Cardiac septum (tissue), 1 donor: ENCODE measurements around the gene NOL8. TPM values are rescaled to one million over a fixed set of nuclear protein-coding genes. Genes with fewer than 3 reads are reported as not detected.

Source experiments
- DNase-seq: peaks from one replicate; pipeline ENCODE4 v3.0.0-alpha.2; 2020; ENCODE audit warnings: low spot score
- intact Hi-C: fragments of 100-400 bp; cut with DNase I; formaldehyde crosslinking; loops from one replicate; pipeline ENCODE4 v1.14.0; 2022
- long read RNA-seq: library from polyadenylated mRNA; unstranded; transcript quantifications from one replicate; pipeline ENCODE4 v2.0.0, GENCODE V29; 2021
- total RNA-seq: library from RNA; stranded (reverse); fragmentation: NEBNext Ultra II Directional; extraction: Animal tissue kit (Norgen Biotek cat#: 25700); gene quantifications from one replicate; pipeline ENCODE4 v1.2.1, GENCODE V29; 2021
- donor health status: DM: no; HTN: no; CAD: no.

The NOL8 gene
- total RNA-seq, result 15.6 TPM
- long read RNA-seq, partial matches to known transcripts, result 12 of 20 reads
- long read RNA-seq, other reads (novel, unspliced or antisense), result 8 of 20 reads

- intact Hi-C loops, result loop anchor here (5.0 kb wide), 2 partner anchors 33 to 307 kb away; partner anchors contain the start of gene IARS1
- peak; percentile 92 for DNase-seq
Observed at GRCh38 chr9:92325269-92325990, at the start of gene NOL8, which contains the start of gene CENPP. Gene NOL8, minus strand, starts transcription at chr9:92325350. Its CDS starts 1,189 bp downstream, at chr9:92324161. Gene CENPP, plus strand, starts transcription at chr9:92325953.

GRCh38 chr9:92373167-92373566, 48.0 kb upstream of the NOL8 start:
- no peak for DNase-seq
- intact Hi-C loops, result no loop called here

- intact Hi-C loops, result no loop called here
- DNase-seq, result no peak
Observed at GRCh38 chr9:92369075-92369474, 43.9 kb upstream of the NOL8 start.

GRCh38 chr9:92360083-92360482, 34.9 kb upstream of the NOL8 start:
- intact Hi-C loops, result no loop called here

GRCh38 chr9:92359394-92359995, 34.3 kb upstream of the NOL8 start:
- no peak for DNase-seq
- intact Hi-C loops, result no loop called here

More at GRCh38 chr9:92360083-92360482, 34.9 kb upstream of the NOL8 start:
- DNase-seq, result no peak

GRCh38 chr9:92353051-92353450, 27.9 kb upstream of the NOL8 start:
- intact Hi-C loops, result no loop called here

GRCh38 chr9:92350740-92351133, 25.6 kb upstream of the NOL8 start:
- no peak for DNase-seq
- intact Hi-C loops, result no loop called here

More at GRCh38 chr9:92353051-92353450, 27.9 kb upstream of the NOL8 start:
- no peak for DNase-seq

GRCh38 chr9:92349771-92350739, 24.9 kb upstream of the NOL8 start:
- DNase-seq, result no peak
- intact Hi-C loops, result no loop called here

- intact Hi-C loops, result no loop called here
- no peak for DNase-seq
Observed at GRCh38 chr9:92345582-92345981, 20.4 kb upstream of the NOL8 start.

GRCh38 chr9:92342825-92343488, 17.8 kb upstream of the NOL8 start:
- no peak for DNase-seq
- intact Hi-C loops, result loop anchor here (5.0 kb wide), 2 partner anchors 94 to 294 kb away; no protein-coding TSS in a partner anchor

GRCh38 chr9:92341578-92341977, 16.4 kb upstream of the NOL8 start:
- no peak for DNase-seq
- intact Hi-C loops, result loop anchor here (5.0 kb wide), 2 partner anchors 96 to 296 kb away; no protein-coding TSS in a partner anchor

GRCh38 chr9:92333282-92333634, 8.1 kb upstream of the NOL8 start:
- intact Hi-C loops, result no loop called here
- no peak for DNase-seq

GRCh38 chr9:92332577-92333281, 7.6 kb upstream of the NOL8 start:
- intact Hi-C loops, result no loop called here
- no peak for DNase-seq

- intact Hi-C loops, result loop anchor here (5.0 kb wide), 2 partner anchors 36 to 304 kb away; partner anchors contain the start of gene IARS1
- DNase-seq, result no peak
Observed at GRCh38 chr9:92328225-92328624, 3.1 kb upstream of the NOL8 start.

GRCh38 chr9:92327283-92327850, 2.2 kb upstream of the NOL8 start:
- intact Hi-C loops, result loop anchor here (5.0 kb wide), 2 partner anchors 35 to 305 kb away; partner anchors contain the start of gene IARS1
- DNase-seq, result no peak

- intact Hi-C loops, result loop anchor here (5.0 kb wide), 2 partner anchors 34 to 306 kb away; partner anchors contain the start of gene IARS1
- DNase-seq, result no peak
Observed at GRCh38 chr9:92325991-92326500, 896 bp upstream of the NOL8 start.

- DNase-seq, result peak; percentile 80
- intact Hi-C loops, result loop anchor here (5.0 kb wide), 2 partner anchors 33 to 307 kb away; partner anchors contain the start of gene IARS1
Observed at GRCh38 chr9:92324889-92325268, 271 bp downstream of the NOL8 start.

GRCh38 chr9:92324431-92324830, 719 bp downstream of the NOL8 start:
- DNase-seq, result no peak
- intact Hi-C loops, result no loop called here
